ENCODE data around the gene CYREN. TPM values are rescaled to one million over a fixed set of nuclear protein-coding genes. Genes with fewer than 3 reads are reported as not detected.
A peak's percentile ranks its signal among the peaks of the same experiment; 100 is the strongest.

Gene CYREN
- total and polyA plus RNA-seq, 2 of the 13 experiments (the other 11 are each of a cell fraction or from before 2014, with no cell fraction given) = 20.7 to 60.7 TPM

DNA sequence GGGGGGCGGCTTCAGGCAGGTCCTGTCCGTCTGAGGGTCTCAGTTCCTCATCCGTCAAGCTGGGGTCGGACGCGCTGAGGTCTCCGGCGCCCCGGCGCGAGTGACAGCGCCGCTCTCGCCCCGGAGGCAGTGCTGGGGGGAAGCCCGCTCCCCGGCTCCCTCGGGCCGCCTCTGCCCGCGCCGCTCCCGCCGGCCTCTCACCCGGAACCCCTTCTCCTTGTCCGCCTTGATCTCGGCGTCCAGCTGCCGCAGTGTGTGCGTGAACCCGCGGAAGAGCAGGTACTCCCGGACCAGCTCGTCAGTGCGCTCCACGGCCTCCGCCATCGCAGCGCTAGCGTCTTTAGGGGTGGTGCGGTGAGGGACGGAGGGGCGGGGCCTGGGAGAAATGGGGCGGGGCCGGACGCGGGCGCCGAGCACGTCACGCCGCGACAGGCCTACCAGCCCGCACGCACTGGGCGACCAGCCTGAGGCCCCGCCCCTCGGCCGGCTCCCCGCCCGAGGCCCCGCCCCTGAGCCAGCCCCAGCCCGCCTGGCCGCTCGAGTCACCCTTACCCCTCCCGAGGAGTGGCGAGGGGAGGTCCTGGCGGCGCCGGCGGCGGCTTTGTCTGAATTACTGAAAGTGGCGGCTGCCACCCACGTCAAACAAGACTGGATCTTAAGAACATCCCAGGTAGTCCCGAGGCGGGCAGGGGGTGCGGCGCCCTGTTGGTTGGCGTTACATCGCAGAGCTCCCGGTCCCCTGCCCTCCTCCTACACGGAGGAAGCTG is 40.9 kb upstream of the CYREN start, which contains the start of gene WDR91 (continued):
- TF ChIP-seq HNF1A (IDR thresholded peaks at IDR 0.05; ENCODE audit: low read depth) = no peak
- peak; percentile 53; the same call in 1 of the 2 replicates for TF ChIP-seq HNF1A (CRISPR knock-in tag; IDR thresholded peaks at IDR 0.05; ENCODE audit: borderline replicate concordance)
- no peak for TF ChIP-seq SP1 (IDR thresholded peaks at IDR 0.05)
- TF ChIP-seq SP1 (CRISPR knock-in tag; IDR thresholded peaks at IDR 0.05) = peak; percentile 74; the same call in 1 of the 2 replicates
- 0 out of 2 replicates have a peak, but pooled peaks have one; percentile 40 for TF ChIP-seq ZNF512B (CRISPR knock-in tag; IDR thresholded peaks at IDR 0.05; ENCODE audit: borderline replicate concordance)
- no peak for TF ChIP-seq ZNF326 (CRISPR knock-in tag; IDR thresholded peaks at IDR 0.05; ENCODE audit: borderline replicate concordance)
- TF ChIP-seq ZFP82 (CRISPR knock-in tag; IDR thresholded peaks at IDR 0.05; ENCODE audit: borderline replicate concordance) = no peak
- no peak for TF ChIP-seq MBNL3 (CRISPR knock-in tag; conservative IDR thresholded peaks at IDR 0.05)
- 0 out of 2 replicates have a peak, but pooled peaks have one; percentile 41 for TF ChIP-seq KAT7 (CRISPR knock-in tag; IDR thresholded peaks at IDR 0.05; ENCODE audit: borderline replicate concordance)
- no peak for TF ChIP-seq DR1 (CRISPR knock-in tag; IDR thresholded peaks at IDR 0.05)
- peak; percentile 58; the same call in 1 of the 2 replicates for TF ChIP-seq ZMYM4 (CRISPR knock-in tag; IDR thresholded peaks at IDR 0.05)
- no peak for TF ChIP-seq CCAR2 (optimal IDR thresholded peaks at IDR 0.05; ENCODE audit: low read depth, low read length)
- TF ChIP-seq ATAD3A (CRISPR knock-in tag; IDR thresholded peaks at IDR 0.05) = no peak
- no peak for TF ChIP-seq ZNF773 (CRISPR knock-in tag; IDR thresholded peaks at IDR 0.05; ENCODE audit: borderline replicate concordance)
- TF ChIP-seq KMT2B (CRISPR knock-in tag; IDR thresholded peaks at IDR 0.05) = peak; percentile 57; the same call in 1 of the 2 replicates
- TF ChIP-seq KLF16 (CRISPR knock-in tag; IDR thresholded peaks at IDR 0.05) = no peak; a peak in 1 of 4 replicates
- TF ChIP-seq ZNF788 (CRISPR knock-in tag; IDR thresholded peaks at IDR 0.05; ENCODE audit: borderline replicate concordance) = peak; percentile 32; the same call in 1 of the 2 replicates
- TF ChIP-seq ZNF567 (CRISPR knock-in tag; IDR thresholded peaks at IDR 0.05; ENCODE audit: borderline replicate concordance) = 0 out of 2 replicates have a peak, but pooled peaks have one; percentile 19
- TF ChIP-seq MED8 (CRISPR knock-in tag; IDR thresholded peaks at IDR 0.05; ENCODE audit: insufficient replicate concordance) = peak; percentile 53
- TF ChIP-seq BRF2 (CRISPR knock-in tag; IDR thresholded peaks at IDR 0.05) = no peak
- TF ChIP-seq ZFP1 (CRISPR knock-in tag; IDR thresholded peaks at IDR 0.05) = no peak
